HG03432 (cell line): ENCODE results near the gene TMPRSS6.

Experiments
- ATAC-seq: cut with Tn5 transposase; IDR thresholded peaks from one replicate; pipeline ENCODE4 v1.9.1; 2021; ENCODE audit warnings: mild to moderate bottlenecking, moderate library complexity; ENCODE audit not compliant: unreplicated experiment

Gene TMPRSS6

GRCh38 chr22:37052386-37053309, 56.9 kb downstream of the TMPRSS6 start:
- no peak for ATAC-seq

- ATAC-seq, result peak; percentile 72
Measured at GRCh38 chr22:37051391-37052385, 57.8 kb downstream of the TMPRSS6 start, which contains the start of gene KCTD17. Gene KCTD17 (plus strand): TSS chr22:37051742. CDS start chr22:37051761, 19 bp downstream.

- ATAC-seq, result no peak
Measured at GRCh38 chr22:37050913-37051312, 58.6 kb downstream of the TMPRSS6 start.

- no peak for ATAC-seq
Measured at GRCh38 chr22:37049224-37049623, 60.3 kb downstream of the TMPRSS6 start.

- no peak for ATAC-seq
Measured at GRCh38 chr22:37048133-37048532, 61.4 kb downstream of the TMPRSS6 start.

- no peak for ATAC-seq
Measured at GRCh38 chr22:37047006-37047405, 62.5 kb downstream of the TMPRSS6 start.

GRCh38 chr22:37046589-37046988, 62.9 kb downstream of the TMPRSS6 start:
- ATAC-seq, result no peak

GRCh38 chr22:37045958-37046357, 63.6 kb downstream of the TMPRSS6 start:
- no peak for ATAC-seq

- ATAC-seq, result no peak
Measured at GRCh38 chr22:37044634-37045625, 64.6 kb downstream of the TMPRSS6 start.

GRCh38 chr22:37043828-37044538, 65.5 kb downstream of the TMPRSS6 start:
- peak; percentile 58 for ATAC-seq

GRCh38 chr22:37043209-37043827, 66.2 kb downstream of the TMPRSS6 start:
- ATAC-seq, result no peak

- no peak for ATAC-seq
Measured at GRCh38 chr22:37039466-37039865, 70.0 kb downstream of the TMPRSS6 start.

- ATAC-seq, result no peak
Measured at GRCh38 chr22:37037669-37038068, 71.8 kb downstream of the TMPRSS6 start.

GRCh38 chr22:37036655-37037377, 72.7 kb downstream of the TMPRSS6 start:
- no peak for ATAC-seq

- no peak for ATAC-seq
Measured at GRCh38 chr22:37033605-37034430, 75.7 kb downstream of the TMPRSS6 start.

- ATAC-seq, result no peak
Measured at GRCh38 chr22:37032535-37033460, 76.7 kb downstream of the TMPRSS6 start.
